GM19452 (cell line): Measurements from ENCODE around the gene NEK8.
A peak's percentile ranks its signal among the peaks of the same experiment; 100 is the strongest.

ENCODE experiments used
- ATAC-seq: cut with Tn5 transposase; IDR thresholded peaks from one replicate; pipeline ENCODE4 v1.9.1; 2021; ENCODE audit not compliant: unreplicated experiment

NEK8 gene

GRCh38 chr17:28744104-28744971 lies 15.8 kb downstream of the NEK8 start:
- peak; percentile 33 for ATAC-seq

GRCh38 chr17:28744972-28745785 lies 16.6 kb downstream of the NEK8 start:
- ATAC-seq: no peak

- no peak for ATAC-seq
Measured at GRCh38 chr17:28745786-28746411, 17.3 kb downstream of the NEK8 start.

GRCh38 chr17:28746611-28747050 lies 18.0 kb downstream of the NEK8 start:
- no peak for ATAC-seq

- no peak for ATAC-seq
Measured at GRCh38 chr17:28747051-28747691, 18.6 kb downstream of the NEK8 start.

GRCh38 chr17:28747801-28748750 lies 19.5 kb downstream of the NEK8 start:
- no peak for ATAC-seq

GRCh38 chr17:28748852-28749515 lies 20.4 kb downstream of the NEK8 start:
- no peak for ATAC-seq

- ATAC-seq: peak; percentile 18
Measured at GRCh38 chr17:28749516-28750177, 21.1 kb downstream of the NEK8 start.

- ATAC-seq: peak; percentile 72
Measured at GRCh38 chr17:28750178-28751047, 21.8 kb downstream of the NEK8 start.

GRCh38 chr17:28751600-28752366 lies 23.2 kb downstream of the NEK8 start:
- no peak for ATAC-seq

GRCh38 chr17:28755486-28755885 lies 26.9 kb downstream of the NEK8 start:
- ATAC-seq: no peak

GRCh38 chr17:28756049-28756804 lies 27.6 kb downstream of the NEK8 start:
- ATAC-seq: no peak

- no peak for ATAC-seq
Measured at GRCh38 chr17:28758411-28759121, 30.0 kb downstream of the NEK8 start.

GRCh38 chr17:28759256-28759865 lies 30.8 kb downstream of the NEK8 start:
- no peak for ATAC-seq
